B cell (primary cell): ENCODE data around the gene MARCHF10. TPM values are rescaled to one million over a fixed set of nuclear protein-coding genes. Genes with fewer than 3 reads are reported as not detected.

Source experiments
- ATAC-seq: fragments of 200-7000 bp; cut with Tn5 transposase; one replicate; pipeline ENCODE4 v1.10.0; 2021; ENCODE audit warnings: low read depth, mild to moderate bottlenecking, moderate number of reproducible peaks, moderate library complexity
- CTCF ChIA-PET: fragments of 350-600 bp; sonication (Branson Sonifier 250); formaldehyde crosslinking; loops from one replicate; lab custom pipeline; 2021; ENCODE audit warnings: antibody characterized with exemption, inconsistent platforms; lab: Charles Lee
- POLR2A ChIA-PET: fragments of 350-600 bp; sonication (Branson Sonifier 250); formaldehyde crosslinking; loops from one replicate; lab custom pipeline; 2021; ENCODE audit warnings: antibody characterized with exemption; lab: Charles Lee
- DNase-seq: peaks from one replicate; pipeline ENCODE4 v3.0.0; 2013
- H2AFZ ChIP-seq: 2 replicates; pipeline ENCODE4 v1.6.1; 2012; ENCODE audit warnings: mild to moderate bottlenecking, low read depth, low read length; ENCODE audit not compliant: insufficient read depth, poor library complexity, severe bottlenecking
- H3K27ac ChIP-seq, 2 donors: 1 replicate in 1 of 2; 2 replicates in 1 of 2; pipeline ENCODE4 v1.5.1; 2012 to 2013; ENCODE audit warnings: low read length in 2 of 2, mild to moderate bottlenecking in 2 of 2, moderate library complexity in 1 of 2
- H3K27me3 ChIP-seq, 4 experiments: fragments of 200-600 bp in 1 of 4; sonication (generic) in 1 of 4; replicated peaks in 1 of 4; 1 replicate in 2 of 4; 2 replicates in 2 of 4; pipeline versions ENCODE4 v1.6.1 to v1.7.0; 2013 to 2016; ENCODE audit warnings: low read length in 3 of 4, mild to moderate bottlenecking in 2 of 4, mixed read lengths in 1 of 4, moderate library complexity in 1 of 4; ENCODE audit not compliant: insufficient read depth in 4 of 4, control insufficient read depth in 3 of 4; ENCODE audit errors: control extremely low read depth in 1 of 4
- H3K36me3 ChIP-seq, 2 experiments: replicated peaks in 1 of 2; 1 replicate in 1 of 2; 2 replicates in 1 of 2; pipeline versions ENCODE4 v1.6.1 to v1.7.1; 2013; ENCODE audit warnings: low read length in 1 of 2; ENCODE audit not compliant: insufficient read depth in 2 of 2, control insufficient read depth in 1 of 2; ENCODE audit errors: control extremely low read depth in 1 of 2, extremely low read depth in 1 of 2
- H3K4me1 ChIP-seq, 2 donors: fragments of 200-600 bp in 1 of 2; sonication (generic) in 1 of 2; 1 replicate in 1 of 2; 2 replicates in 1 of 2; pipeline versions ENCODE4 v1.5.1 to v1.6.1; 2013 to 2017; ENCODE audit warnings: low read length in 2 of 2; ENCODE audit not compliant: control insufficient read depth in 2 of 2, insufficient read depth in 2 of 2
- H3K4me2 ChIP-seq: replicated peaks from 2 replicates; pipeline ENCODE3; 2012; ENCODE audit warnings: mild to moderate bottlenecking, low read depth, low read length; ENCODE audit not compliant: poor library complexity, severe bottlenecking
- H3K4me3 ChIP-seq, 5 experiments: fragments of 200-600 bp in 1 of 5; sonication (generic) in 1 of 5; 1 replicate in 3 of 5; 2 replicates in 2 of 5; pipeline versions ENCODE4 v1.5.1 to v1.7.0; 2011 to 2016; ENCODE audit warnings: low read length in 4 of 5, mild to moderate bottlenecking in 4 of 5, low read depth in 2 of 5, control low read depth in 1 of 5, moderate library complexity in 1 of 5; ENCODE audit not compliant: insufficient read depth in 1 of 5; ENCODE audit errors: control extremely low read depth in 1 of 5, extremely low read depth in 1 of 5
- H3K79me2 ChIP-seq: fragments of 200-600 bp; sonication (generic); one replicate; pipeline ENCODE4 v1.6.0; 2016; ENCODE audit warnings: low read length; ENCODE audit not compliant: control insufficient read depth, insufficient read depth
- H3K9ac ChIP-seq: fragments of 200-600 bp; sonication (generic); 2 replicates; pipeline ENCODE4 v1.6.1; 2017; ENCODE audit warnings: mild to moderate bottlenecking, low read length, moderate library complexity
- H3K9me3 ChIP-seq, 3 donors: one replicate each; pipeline versions ENCODE4 v1.6.1 to v1.7.1; 2013; ENCODE audit warnings: low read length in 2 of 3; ENCODE audit not compliant: control insufficient read depth in 2 of 3, insufficient read depth in 1 of 3; ENCODE audit errors: control extremely low read depth in 1 of 3
- H4K20me1 ChIP-seq: 2 replicates; pipeline ENCODE4 v1.6.0; 2012; ENCODE audit warnings: mild to moderate bottlenecking, low read length; ENCODE audit not compliant: insufficient read depth, control insufficient read depth, poor library complexity, severe bottlenecking
- H3K27ac Mint-ChIP-seq: one replicate; pipeline ENCODE4 v1.8.0; 2021; ENCODE audit warnings: mixed read lengths
- H3K27me3 Mint-ChIP-seq: one replicate; pipeline ENCODE4 v1.8.0; 2021; ENCODE audit warnings: mixed read lengths
- H3K4me1 Mint-ChIP-seq: one replicate; pipeline ENCODE4 v1.8.0; 2021; ENCODE audit warnings: mixed read lengths
- H3K4me3 Mint-ChIP-seq: one replicate; pipeline ENCODE4 v1.8.0; 2021; ENCODE audit warnings: mixed read lengths
- H3K9me3 Mint-ChIP-seq: one replicate; pipeline ENCODE4 v1.8.0; 2022; ENCODE audit warnings: mixed read lengths; ENCODE audit not compliant: insufficient read depth
- EZH2 ChIP-seq: IDR thresholded peaks from 2 replicates; pipeline ENCODE4 v1.6.1; 2012; ENCODE audit warnings: borderline replicate concordance, low read depth, mild to moderate bottlenecking, moderate library complexity, low read length; ENCODE audit not compliant: insufficient read depth, poor library complexity, severe bottlenecking
- WGBS: methylation state at CpG from one replicate; pipeline ENCODE4 v1.1.5; 2013; ENCODE audit warnings: missing lambda C conversion rate; ENCODE audit not compliant: insufficient coverage; 5-methylcytosine and 5-hydroxymethylcytosine counted together
- intact Hi-C: fragments of 100-400 bp; cut with micrococcal nuclease; formaldehyde crosslinking; loops from one replicate; pipeline ENCODE4 v1.10.0; 2022
- polyA plus RNA-seq: library from polyadenylated mRNA; depleted of rRNA; stranded (reverse); fragments of >200 nt; gene quantifications from 2 replicates; pipeline ENCODE4 v1.2.3, GENCODE V29; 2012
- total RNA-seq, 2 donors: library from RNA; stranded (reverse); fragments of 120-200 nt in 1 of 2; gene quantifications; 1 replicate in 1 of 2; 2 replicates in 1 of 2; pipeline versions ENCODE4 v1.2.3 to v1.2.4, GENCODE V29; 2013 to 2022
- TF ChIP-seq, protein P1 (sequence below): fragments of 200-600 bp; IDR thresholded peaks from one replicate; pipeline ENCODE4 v1.8.0; 2022; ENCODE audit warnings: antibody characterized with exemption, mild to moderate bottlenecking

Gene MARCHF10
- total and polyA plus RNA-seq, 2 donors (not counting 1 experiment from before 2014, with no cell fraction given): 0.24 TPM; not detected in 1

DNA sequence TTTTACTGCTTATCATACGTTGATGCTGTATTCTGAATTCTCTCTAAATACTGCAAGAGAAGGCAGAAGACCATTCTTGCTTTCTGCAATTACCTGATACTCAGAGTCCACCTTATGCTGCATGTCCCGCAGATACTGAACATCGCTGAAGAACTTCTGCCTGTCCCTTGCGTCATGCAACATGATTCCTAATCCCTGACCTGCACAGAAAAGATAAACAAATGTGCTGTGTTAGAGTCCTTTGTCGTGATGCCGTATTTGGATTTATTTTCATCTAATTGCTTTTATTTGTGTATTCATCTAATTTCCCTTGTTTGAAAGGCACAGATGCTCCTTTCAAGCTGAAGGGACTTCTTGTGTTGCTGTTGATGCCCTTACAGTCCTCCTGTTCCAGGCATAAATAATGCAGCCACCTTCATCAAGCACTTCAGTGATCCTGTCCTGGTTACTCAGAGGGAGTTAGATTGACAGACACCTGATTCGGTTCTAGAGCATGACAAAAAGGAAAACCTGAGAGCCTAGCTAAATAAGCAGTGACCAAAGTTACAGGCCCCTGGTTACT lies 6.5 kb downstream of the MARCHF10 start:
- Histone ChIP-seq H2AFZ (no peak overlapping the region), H3K4me2 (no peak overlapping the region), H3K27ac (no peak overlapping the region), H3K9me3 (peaks cover 0 to 6% (median 0%) of the 10 kb centered on the region in 3 donors), H3K27me3 (peaks cover 0 to 13% (median 1%) of the 10 kb centered on the region in 4 experiments), H3K79me2 (no peaks in the 10 kb centered on the region), H4K20me1 (no peaks in the 10 kb centered on the region), H3K36me3 (no peaks in the 10 kb centered on the region), H3K4me3 (no peak overlapping the region), H3K9ac (no peak overlapping the region), H3K4me1 (peaks cover 0 to 3% of the 10 kb centered on the region in 2 donors)
- no peak overlapping the region for H3K4me3 Mint-ChIP-seq
- DNase-seq (no peak), ATAC-seq (no peak)
- no peak for TF ChIP-seq EZH2
- TF ChIP-seq, protein P1, sequence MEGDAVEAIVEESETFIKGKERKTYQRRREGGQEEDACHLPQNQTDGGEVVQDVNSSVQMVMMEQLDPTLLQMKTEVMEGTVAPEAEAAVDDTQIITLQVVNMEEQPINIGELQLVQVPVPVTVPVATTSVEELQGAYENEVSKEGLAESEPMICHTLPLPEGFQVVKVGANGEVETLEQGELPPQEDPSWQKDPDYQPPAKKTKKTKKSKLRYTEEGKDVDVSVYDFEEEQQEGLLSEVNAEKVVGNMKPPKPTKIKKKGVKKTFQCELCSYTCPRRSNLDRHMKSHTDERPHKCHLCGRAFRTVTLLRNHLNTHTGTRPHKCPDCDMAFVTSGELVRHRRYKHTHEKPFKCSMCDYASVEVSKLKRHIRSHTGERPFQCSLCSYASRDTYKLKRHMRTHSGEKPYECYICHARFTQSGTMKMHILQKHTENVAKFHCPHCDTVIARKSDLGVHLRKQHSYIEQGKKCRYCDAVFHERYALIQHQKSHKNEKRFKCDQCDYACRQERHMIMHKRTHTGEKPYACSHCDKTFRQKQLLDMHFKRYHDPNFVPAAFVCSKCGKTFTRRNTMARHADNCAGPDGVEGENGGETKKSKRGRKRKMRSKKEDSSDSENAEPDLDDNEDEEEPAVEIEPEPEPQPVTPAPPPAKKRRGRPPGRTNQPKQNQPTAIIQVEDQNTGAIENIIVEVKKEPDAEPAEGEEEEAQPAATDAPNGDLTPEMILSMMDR: no peak
- peaks cover 50% of the 10 kb centered on the region for H3K27me3 Mint-ChIP-seq
- ChIA-PET CTCF (no interaction called here), POLR2A (no interaction called here)
- H3K4me1 Mint-ChIP-seq: peaks cover 2% of the 10 kb centered on the region
- WGBS: 96% methylated on average over 4 of the region's 7 CpGs
- no peak overlapping the region for H3K27ac Mint-ChIP-seq
- no peaks in the 10 kb centered on the region for H3K9me3 Mint-ChIP-seq
- intact Hi-C loops: no loop called here

DNA sequence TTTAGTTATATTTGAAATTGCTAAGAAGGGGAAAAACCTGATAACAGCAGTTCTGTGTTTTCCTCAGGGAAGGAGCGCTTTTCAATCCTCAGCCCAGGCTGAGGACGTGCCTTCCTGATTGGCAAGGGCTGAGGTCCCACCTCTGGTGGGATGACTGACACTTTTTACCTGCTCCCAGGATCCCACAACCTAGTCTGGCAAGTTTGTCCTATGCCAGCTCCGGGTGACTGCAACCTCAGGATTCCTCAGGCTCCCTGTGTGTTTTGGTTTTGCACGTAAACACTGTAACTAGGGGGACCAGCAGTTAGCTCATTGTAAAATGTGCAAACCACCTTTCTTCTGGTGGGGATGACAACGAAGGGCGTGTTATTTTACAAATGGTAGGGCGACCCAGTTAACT lies 7.5 kb downstream of the MARCHF10 start:
- Mint-ChIP-seq H3K4me3 (no peak overlapping the region), H3K9me3 (no peaks in the 10 kb centered on the region), H3K27me3 (peaks cover 48% of the 10 kb centered on the region), H3K27ac (no peak overlapping the region), H3K4me1 (peaks cover 5% of the 10 kb centered on the region)
- 100% methylated on average over 4 of the region's 7 CpGs for WGBS
- Histone ChIP-seq H3K9ac (no peak overlapping the region), H3K79me2 (no peaks in the 10 kb centered on the region), H3K4me1 (peaks cover 0 to 3% of the 10 kb centered on the region in 2 donors), H3K36me3 (no peaks in the 10 kb centered on the region), H3K27me3 (peaks cover 0 to 13% (median 1%) of the 10 kb centered on the region in 4 experiments), H3K9me3 (peaks cover 0 to 6% (median 0%) of the 10 kb centered on the region in 3 donors), H3K27ac (no peak overlapping the region), H2AFZ (no peak overlapping the region), H4K20me1 (no peaks in the 10 kb centered on the region), H3K4me3 (no peak overlapping the region), H3K4me2 (no peak overlapping the region)
- ChIA-PET CTCF (no interaction called here), POLR2A (no interaction called here)
- intact Hi-C loops: no loop called here
- DNase-seq (no peak), ATAC-seq (no peak)
- no peak for TF ChIP-seq EZH2
- TF ChIP-seq, protein P1: no peak
